Adrenal gland (tissue), 19 donors: ENCODE measurements around the gene RASSF4. TPM values are rescaled to one million over a fixed set of nuclear protein-coding genes. Genes with fewer than 3 reads are reported as not detected.

ENCODE experiments used
- DNase-seq, 7 donors: peaks; one replicate each; pipeline ENCODE4 v3.0.0-alpha.2; 2019 to 2020
- H3K27ac ChIP-seq, 5 donors: fragments of 200-600 bp; sonication (generic) in 4 of 5; 1 replicate in 3 of 5; 2 replicates in 2 of 5; pipeline versions ENCODE4 v1.5.1 to v1.8.0; 2016 to 2020; ENCODE audit warnings: mild to moderate bottlenecking in 1 of 5
- H3K27me3 ChIP-seq: fragments of 200-600 bp; 2 replicates; pipeline ENCODE4 v1.8.0; 2021
- H3K36me3 ChIP-seq, 2 donors: fragments of 200-600 bp; replicated peaks in 1 of 2; 1 replicate in 1 of 2; 2 replicates in 1 of 2; pipeline versions ENCODE4 v1.5.1 to v1.8.0; 2018 to 2022
- H3K4me1 ChIP-seq, 2 donors: fragments of 200-600 bp; replicated peaks in 1 of 2; 1 replicate in 1 of 2; 2 replicates in 1 of 2; pipeline versions ENCODE4 v1.5.1 to v1.8.0; 2018 to 2021
- H3K4me3 ChIP-seq, 4 donors: fragments of 200-600 bp; sonication (generic) in 3 of 4; one replicate each; pipeline ENCODE4 v1.5.1; 2016 to 2018
- H3K9me3 ChIP-seq, 3 donors: fragments of 200-600 bp; sonication (generic) in 1 of 3; replicated peaks in 1 of 3; 1 replicate in 2 of 3; 2 replicates in 1 of 3; pipeline versions ENCODE4 v1.5.1 to v1.8.0; 2016 to 2021
- CTCF ChIP-seq, 6 experiments: fragments of 450-650 bp in 4 of 6; fragments of 200-600 bp in 2 of 6; sonication (generic) in 1 of 6; IDR thresholded peaks; 1 replicate in 5 of 6; 2 replicates in 1 of 6; pipeline versions ENCODE4 v1.5.1 to v1.8.0; 2016 to 2021; ENCODE audit warnings: antibody characterized with exemption in 6 of 6, mild to moderate bottlenecking in 2 of 6, moderate library complexity in 1 of 6
- POLR2A ChIP-seq, 2 donors: fragments of 450-650 bp; IDR thresholded peaks; one replicate each; pipeline ENCODE4 v1.6.1; 2017; ENCODE audit warnings: antibody characterized with exemption in 2 of 2, mild to moderate bottlenecking in 2 of 2, moderate library complexity in 1 of 2
- WGBS, 4 donors: extraction: QIAGEN DNeasy Blood & Tissue Kit in 2 of 4; methylation state at CpG; one replicate each; pipeline versions ENCODE4 v1.1.5 to v1.1.7; 2013 to 2017; 5-methylcytosine and 5-hydroxymethylcytosine counted together
- intact Hi-C, 2 donors: fragments of 100-400 bp; cut with DNase I; formaldehyde crosslinking; loops; one replicate each; pipeline versions ENCODE4 v1.14.1 to v1.15.0; 2022 to 2023
- long read RNA-seq, 10 donors: library from polyadenylated mRNA in 3 of 10; unstranded in 2 of 10; stranded (forward) in 1 of 10; transcript quantifications; one replicate each; pipeline ENCODE4 v2.0.0 and lab custom pipeline, GENCODE V29; 2021 to 2026
- polyA plus RNA-seq, 3 donors: library from polyadenylated mRNA; stranded (reverse); fragments of 200-250 nt in 2 of 3; fragments of 350-450 nt in 1 of 3; fragmentation: Illumina TruSeq in 1 of 3; extraction: RNeasy Lipid Tissue Mini Kit (QIAGEN cat#74804) in 1 of 3; gene quantifications; one replicate each; pipeline ENCODE4 v1.2.3, GENCODE V29; 2013 to 2014
- total RNA-seq, 9 donors: library from RNA; depleted of rRNA in 4 of 9; stranded (reverse); fragments of >200 nt in 4 of 9; fragments of 120-200 nt in 1 of 9; fragmentation: NEBNext Ultra II Directional in 1 of 9; extraction: Animal tissue kit (Norgen Biotek cat#: 25700) in 1 of 9; gene quantifications; one replicate each; pipeline versions ENCODE4 v1.1.0 to v1.2.4, GENCODE V29; 2013 to 2023
- donor health status: healthy with polysubstance abuse.
- donor health status: Bipolar disorder and iron deficiency.
- donor health status: DM: yes; HTN: yes; CAD: no.
- donor health status: DM: no; HTN: no; CAD: no.
- donor health status: DM: no; HTN: no; CAD: no.
- donor health status: DM: yes; HTN: yes; CAD: no.

The RASSF4 gene
- total RNA-seq (10 to 100 TPM in 7 of 9 donors, 1 to 10 TPM in 2; 5.7 to 38.8 (median 23.8) TPM), polyA plus RNA-seq (10 to 100 TPM in 2 of 3 donors, 1 to 10 TPM in 1; 5.2 to 47.5 (median 38.3) TPM)
- long read RNA-seq, donor 1, partial matches to known transcripts, result 0 of 1 reads
- long read RNA-seq, donor 1, other reads (novel, unspliced or antisense), result 0 of 1 reads
- long read RNA-seq, donor 2, partial matches to known transcripts, result 0 of 6 reads
- long read RNA-seq, donor 2, other reads (novel, unspliced or antisense), result 5 of 6 reads
- long read RNA-seq, donor 3, partial matches to known transcripts, result 0 of 2 reads
- long read RNA-seq, donor 3, other reads (novel, unspliced or antisense), result 0 of 2 reads
- long read RNA-seq, donor 4, transcript RASSF4-201 (11 exons, 3,641 nt), result major isoform, 5 of 26 reads
- long read RNA-seq, donor 4, partial matches to known transcripts, result 13 of 26 reads
- long read RNA-seq, donor 4, other reads (novel, unspliced or antisense), result 7 of 26 reads
- long read RNA-seq, donor 5, full-length matches to known transcripts, result 39 of 74 reads
- long read RNA-seq, donor 5, partial matches to known transcripts, result 10 of 74 reads
- long read RNA-seq, donor 5, other reads (novel, unspliced or antisense), result 25 of 74 reads
- long read RNA-seq, donor 6, partial matches to known transcripts, result 8 of 20 reads
- long read RNA-seq, donor 6, other reads (novel, unspliced or antisense), result 9 of 20 reads
- long read RNA-seq, donor 7, partial matches to known transcripts, result 0 of 1 reads
- long read RNA-seq, donor 7, other reads (novel, unspliced or antisense), result 0 of 1 reads
- long read RNA-seq, donor 8, partial matches to known transcripts, result 0 of 2 reads
- long read RNA-seq, donor 8, other reads (novel, unspliced or antisense), result 0 of 2 reads
- long read RNA-seq, donor 9, partial matches to known transcripts, result 0 of 1 reads
- long read RNA-seq, donor 9, other reads (novel, unspliced or antisense), result 0 of 1 reads
- long read RNA-seq, donor 10, result 0 reads

GRCh38 chr10:44959247-44960087 lies at the start of gene RASSF4:
Gene RASSF4, plus strand, starts transcription at chr10:44959802. Its CDS starts 10,401 bp downstream, at chr10:44970203.
- peak within 1 kb of the TSS; percentile 34 to 94 (median 90) for H3K27ac ChIP-seq
- peaks cover 0 to 5% of the 10 kb centered on the region in 2 donors for H3K36me3 ChIP-seq
- H3K4me3 ChIP-seq, result peak within 1 kb of the TSS; percentile 50 to 86 (median 79)
- H3K27me3 ChIP-seq, result no peaks in the 10 kb centered on the region
- peak; percentile 62 to 93 for TF ChIP-seq POLR2A (IDR thresholded peaks at IDR 0.05)
- TF ChIP-seq CTCF (IDR thresholded peaks at IDR 0.05), result peak in 1 of 6 experiments; percentile 15
- H3K9me3 ChIP-seq, result no peaks in the 10 kb centered on the region
- WGBS, 4 donors, result 1 to 4% (median 1%) methylated on average over 13 to 74 of the region's 74 CpGs; no CpG with 5 or more reads in 1 of the 4 donors
- intact Hi-C loops, result no loop called here
- H3K4me1 ChIP-seq, result peaks cover 20 to 30% of the 10 kb centered on the region in 2 donors
- peak; percentile 92 to 95 (median 94) for DNase-seq

- 59 to 86% (median 71%) methylated on average over 1 of the region's 1 CpG for WGBS, 4 donors
Observed at GRCh38 chr10:44909910-44910309, 49.7 kb upstream of the RASSF4 start.

GRCh38 chr10:44910602-44911001 lies 49.0 kb upstream of the RASSF4 start:
- Histone ChIP-seq H3K4me1 (no peaks in the 10 kb centered on the region), H3K27ac (no peak overlapping the region), H3K4me3 (no peak overlapping the region), H3K9me3 (no peaks in the 10 kb centered on the region), H3K36me3 (no peaks in the 10 kb centered on the region), H3K27me3 (no peaks in the 10 kb centered on the region)
- TF ChIP-seq CTCF (IDR thresholded peaks at IDR 0.05) (no peak), POLR2A (IDR thresholded peaks at IDR 0.05) (no peak)
- 70 to 92% (median 75%) methylated on average over 7 of the region's 7 CpGs for WGBS, 4 donors
- DNase-seq, result no peak
- intact Hi-C loops, result no loop called here

More at GRCh38 chr10:44909910-44910309, 49.7 kb upstream of the RASSF4 start:
- DNase-seq, result no peak
- Histone ChIP-seq H3K4me1 (no peaks in the 10 kb centered on the region), H3K4me3 (no peak overlapping the region), H3K9me3 (no peaks in the 10 kb centered on the region), H3K27ac (no peak overlapping the region), H3K36me3 (no peaks in the 10 kb centered on the region), H3K27me3 (no peaks in the 10 kb centered on the region)
- TF ChIP-seq POLR2A (IDR thresholded peaks at IDR 0.05), result no peak
- TF ChIP-seq CTCF (IDR thresholded peaks at IDR 0.05), result no peak
- intact Hi-C loops, result no loop called here
